ENCODE results near the gene PTAFR.

GRCh38 chr1:28190996-28191645 is 14.6 kb upstream of the PTAFR start:
- TF ChIP-seq CTCF (IDR thresholded peaks at IDR 0.05), result no peak
- TF ChIP-seq ZFX (IDR thresholded peaks at IDR 0.05; ENCODE audit: borderline replicate concordance), result no peak

Data from 22Rv1 (cell line).